Non-pigmented ciliary epithelial cell (primary cell): Measurements from ENCODE around the gene PXYLP1.

Experiments
- DNase-seq: peaks from one replicate; pipeline ENCODE4 v3.0.0-alpha.2; 2010; ENCODE audit warnings: low read depth

The PXYLP1 gene

DNA sequence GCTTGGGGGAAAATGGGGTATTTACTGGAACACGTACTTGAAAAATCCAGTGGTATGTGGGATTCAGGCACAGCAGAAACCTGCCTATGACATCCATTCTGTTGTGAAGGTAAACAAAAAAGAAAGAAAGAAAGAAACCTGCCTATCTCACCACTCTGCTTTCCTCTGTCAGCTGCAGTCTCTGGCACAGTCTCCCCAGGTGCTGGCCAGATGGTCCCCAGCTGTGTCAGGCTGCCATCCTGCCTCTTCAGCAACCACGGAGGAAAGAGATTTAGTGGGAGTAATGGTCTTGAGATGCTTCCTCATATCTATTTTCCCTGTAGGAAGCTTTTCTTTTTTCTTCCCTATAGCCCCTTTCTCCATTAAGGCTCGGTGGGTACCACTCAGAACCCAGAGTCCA lies 2.5 kb upstream of the PXYLP1 start:
- no peak for DNase-seq

DNA sequence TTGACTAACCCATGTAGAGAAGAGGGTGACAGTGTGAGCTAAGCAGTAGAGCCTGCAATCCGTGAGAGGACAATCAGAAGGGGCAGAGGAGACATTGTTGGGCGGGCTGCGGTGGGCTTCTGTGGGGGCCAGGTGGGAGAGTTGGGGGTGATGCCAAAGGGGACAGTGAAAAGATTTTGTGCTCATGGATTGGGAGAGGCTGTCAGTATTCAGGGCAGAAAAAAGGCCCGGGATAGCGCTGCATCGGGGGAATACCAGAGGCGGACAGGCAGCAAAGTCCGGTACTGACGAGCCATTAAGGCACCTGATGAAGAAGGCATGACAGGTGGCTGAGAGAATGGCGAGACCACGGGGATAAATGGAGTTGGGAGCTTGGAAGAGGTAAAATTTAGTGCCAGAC lies 1.3 kb upstream of the PXYLP1 start:
- no peak for DNase-seq

DNA sequence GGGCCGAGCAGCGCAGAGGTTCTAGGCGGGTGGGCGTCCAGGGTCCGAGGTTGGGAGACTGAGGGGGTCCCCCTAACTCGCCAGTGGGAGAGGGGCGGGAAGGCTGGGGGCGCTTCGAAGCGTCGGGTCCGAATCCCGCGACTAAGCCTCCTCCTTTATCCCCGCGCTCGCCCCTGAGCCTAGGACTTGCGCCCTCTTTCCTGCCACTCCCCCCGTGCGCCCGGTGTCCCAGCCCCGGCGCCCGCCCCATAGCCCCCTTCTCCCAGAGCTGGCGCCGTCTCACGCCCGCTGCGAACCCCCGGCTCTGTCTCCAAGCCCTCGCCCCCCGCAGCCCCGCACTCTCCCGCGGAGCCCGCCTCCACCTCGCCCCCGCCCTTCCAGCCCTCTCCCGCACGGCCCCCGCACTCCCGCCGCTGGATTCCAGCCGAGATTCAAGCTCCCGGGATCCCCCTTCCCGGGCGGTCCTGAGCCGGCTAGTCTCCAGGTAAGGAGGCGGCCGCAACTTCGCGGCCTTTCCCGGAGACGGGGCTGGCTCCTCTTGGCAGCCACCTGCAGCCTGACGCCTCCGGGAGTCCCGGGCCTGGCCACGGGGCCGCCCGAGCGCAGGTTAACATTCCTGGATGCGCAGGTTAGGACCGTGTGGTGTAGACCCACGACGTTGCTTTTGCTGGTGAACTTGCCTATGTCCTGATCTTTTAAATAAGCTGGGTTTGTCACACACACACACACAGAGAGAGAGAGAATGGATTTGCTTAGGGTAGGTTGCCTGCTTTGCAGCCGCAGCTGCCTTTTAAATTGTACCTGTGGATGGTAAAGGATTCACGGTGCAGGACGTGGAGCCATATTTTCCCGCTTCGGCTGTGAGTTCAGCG lies 563 bp downstream of the PXYLP1 start:
- no peak for DNase-seq

DNA sequence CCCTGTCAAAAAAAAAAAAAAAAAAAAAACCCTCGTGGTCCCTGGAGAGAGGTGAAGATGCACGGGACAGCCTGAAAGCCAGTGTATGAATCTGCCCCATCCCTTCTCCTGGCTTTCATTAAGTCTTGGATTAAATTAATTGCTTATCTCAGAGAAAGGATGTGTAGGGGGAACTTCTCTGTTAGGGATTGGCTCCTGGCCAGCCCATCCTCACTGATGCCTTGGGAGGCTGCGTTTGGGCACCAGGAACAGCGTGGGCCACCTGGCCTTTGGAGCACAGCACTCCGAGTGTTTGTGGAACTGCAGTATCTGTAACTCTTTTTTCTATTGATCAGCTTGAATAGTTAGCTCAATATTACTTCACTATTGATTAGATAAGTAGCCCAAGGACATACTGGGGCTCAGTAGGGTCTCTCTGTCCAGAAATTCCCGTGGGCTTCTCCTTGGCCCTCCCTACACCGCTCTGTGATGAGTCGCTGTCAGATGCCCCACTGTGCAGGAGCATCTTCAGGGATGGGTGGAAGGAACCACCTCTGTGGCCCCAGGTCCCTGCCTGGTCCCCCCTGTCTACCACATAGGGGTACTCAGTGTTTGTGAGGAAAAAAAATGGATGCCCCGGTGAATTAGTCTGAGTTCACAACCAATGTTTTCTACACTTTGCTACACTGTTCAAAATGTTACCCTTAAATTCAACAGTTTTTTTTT lies 2.0 kb downstream of the PXYLP1 start:
- DNase-seq, result no peak

DNA sequence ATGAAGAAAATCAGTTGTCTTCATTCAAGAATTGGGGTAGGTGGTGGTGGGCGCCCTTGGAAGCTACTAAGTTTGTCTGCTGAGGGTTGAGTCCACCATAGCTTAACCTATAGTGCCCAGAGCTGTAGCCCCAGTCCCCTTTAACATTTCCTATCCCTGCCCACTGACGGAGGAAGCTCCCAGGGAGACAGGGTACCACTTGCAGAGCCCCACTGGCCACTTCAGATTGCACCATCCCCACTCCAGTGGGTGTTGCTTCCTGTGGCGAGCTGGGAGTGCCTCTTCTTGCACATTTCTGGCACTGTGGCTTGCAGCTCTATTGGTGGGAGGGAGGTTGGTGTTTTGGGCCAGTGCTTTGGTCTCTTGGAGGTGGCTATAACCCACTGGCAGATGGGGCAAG lies 2.7 kb downstream of the PXYLP1 start:
- DNase-seq, result no peak

DNA sequence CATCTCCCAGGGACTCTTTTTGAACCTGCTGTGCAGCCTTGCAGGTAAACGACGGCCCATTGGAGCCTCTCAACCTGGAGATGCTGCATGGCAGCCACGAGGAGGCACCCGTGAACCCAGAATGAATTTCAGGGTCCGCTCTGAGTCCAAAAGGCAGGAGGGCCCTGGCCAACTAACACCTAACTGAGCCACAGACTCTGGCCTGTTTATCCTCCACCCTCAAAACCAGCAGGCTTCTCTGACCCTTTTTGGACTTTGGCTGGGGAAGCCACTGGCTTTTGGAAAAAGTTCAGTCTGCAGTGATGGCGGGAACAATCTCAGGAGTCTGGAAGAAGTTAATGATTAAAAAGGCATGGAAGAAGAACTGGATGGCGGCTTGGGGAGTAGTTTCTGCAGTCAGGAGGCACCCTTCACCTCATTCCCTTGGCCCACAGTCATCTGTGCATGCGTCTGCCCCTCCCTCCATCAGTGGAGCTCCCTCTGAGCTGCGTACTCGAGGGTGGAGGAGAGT lies 4.1 kb downstream of the PXYLP1 start:
- no peak for DNase-seq

DNA sequence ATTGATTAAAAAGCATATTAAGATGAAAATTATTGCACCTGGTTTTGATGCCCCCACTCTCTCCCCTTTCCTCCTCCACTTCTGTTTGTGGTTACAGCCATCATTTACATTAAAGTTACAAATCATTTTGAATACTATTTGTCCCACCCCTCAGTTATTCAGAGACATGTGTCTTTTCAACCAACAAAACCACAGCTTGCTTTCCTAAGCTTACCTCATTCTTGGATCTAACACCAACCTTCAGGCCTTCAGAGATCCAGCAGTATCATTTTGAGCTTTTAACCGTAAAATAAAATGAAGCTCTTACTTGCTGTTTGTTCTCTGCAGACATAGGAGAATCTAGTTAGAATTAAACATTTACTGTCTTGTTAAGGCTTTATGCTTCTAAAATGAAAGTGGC lies 4.7 kb downstream of the PXYLP1 start:
- no peak for DNase-seq

DNA sequence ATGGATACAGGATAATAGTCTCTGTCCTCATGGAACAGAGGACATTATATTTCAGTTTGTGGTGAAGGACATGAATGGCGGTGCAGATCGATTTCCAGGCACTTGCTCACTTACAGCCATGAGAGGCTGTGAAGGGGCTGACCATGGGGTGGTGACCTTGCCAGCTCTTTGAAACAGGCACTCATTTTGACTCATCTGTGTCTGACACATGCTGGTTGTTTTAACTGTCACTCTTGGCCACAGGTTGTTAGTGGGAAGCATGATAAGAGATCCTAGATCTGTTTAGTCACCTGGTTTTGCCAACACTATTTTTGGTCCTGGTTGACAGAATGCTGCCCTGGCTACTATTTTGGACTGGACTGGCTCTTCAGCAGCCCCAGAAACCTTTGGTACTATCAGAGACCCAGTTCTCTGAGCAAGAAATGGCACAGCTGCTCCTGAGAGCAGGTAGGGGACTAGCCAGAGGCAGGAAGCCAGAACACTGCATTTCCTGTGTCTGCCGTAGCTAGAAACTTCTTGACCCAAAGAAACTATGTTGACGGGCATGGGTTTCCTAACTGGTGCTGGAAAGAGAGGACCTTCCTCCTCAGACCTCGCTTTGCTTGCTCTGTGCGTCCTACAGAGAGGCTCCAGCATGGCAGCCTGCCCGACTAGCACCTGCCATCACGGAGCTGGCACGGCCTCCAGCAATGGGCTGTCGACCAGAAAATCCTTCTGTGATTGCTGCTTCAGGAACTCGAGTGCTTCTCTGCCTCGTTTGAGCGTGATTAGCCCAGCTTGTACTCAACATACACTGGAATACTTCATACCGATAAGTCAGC lies 6.3 kb downstream of the PXYLP1 start:
- DNase-seq, result no peak

DNA sequence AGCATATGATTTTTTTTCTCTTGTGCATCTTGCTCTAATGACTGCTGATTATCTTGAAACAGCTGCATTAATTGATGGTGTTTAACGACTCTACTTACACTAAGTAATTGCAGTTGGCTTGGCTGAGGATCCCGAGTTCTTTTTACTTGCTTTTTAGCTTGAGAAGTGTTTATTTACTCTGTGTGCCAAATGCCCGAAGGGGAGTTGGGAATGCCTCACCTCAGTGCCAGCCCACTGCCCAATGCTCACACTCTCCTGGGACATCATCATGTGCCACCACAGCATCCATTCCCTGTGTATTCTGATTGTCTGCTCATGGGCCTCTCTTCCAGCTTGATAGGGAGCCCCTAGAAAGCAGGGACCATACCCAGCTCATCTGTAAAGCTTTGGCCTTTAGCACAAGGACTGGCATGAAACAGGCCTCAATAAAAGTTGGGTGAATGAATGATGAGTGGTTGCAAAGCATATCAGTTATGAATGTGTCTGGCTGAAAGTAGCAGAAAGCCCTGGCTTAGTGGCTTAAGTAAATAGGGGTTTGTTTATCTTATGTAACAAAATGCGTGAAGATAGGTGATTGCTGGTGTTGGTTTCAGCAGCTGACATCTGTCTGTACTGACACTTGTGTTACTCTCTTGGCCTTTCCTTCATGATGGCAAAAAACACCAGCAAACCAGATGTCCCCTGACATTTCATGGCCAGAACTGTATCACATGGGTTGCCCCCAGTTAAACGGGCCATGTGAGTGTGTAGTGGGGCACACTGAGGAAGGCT lies 8.1 kb downstream of the PXYLP1 start:
- DNase-seq, result no peak

DNA sequence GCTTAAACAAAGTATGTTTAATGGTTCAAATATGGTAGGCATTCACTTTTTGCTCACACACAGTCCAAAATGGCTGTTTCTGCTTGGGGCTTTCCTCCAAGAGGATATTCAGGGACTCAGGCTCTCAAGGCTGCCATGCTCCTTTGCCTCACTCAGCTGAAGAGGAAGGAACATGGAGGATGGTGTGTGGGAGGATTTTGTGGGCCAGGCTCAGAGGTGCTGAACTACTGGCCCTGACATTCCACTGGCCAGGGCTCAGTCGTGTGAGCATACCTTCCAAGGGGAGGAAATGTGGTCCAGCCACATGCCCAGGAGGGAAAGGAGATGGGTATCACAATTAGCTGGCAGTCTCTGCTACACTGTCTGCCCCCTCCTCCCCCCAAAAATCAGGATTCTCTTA lies 8.7 kb downstream of the PXYLP1 start:
- DNase-seq, result no peak

DNA sequence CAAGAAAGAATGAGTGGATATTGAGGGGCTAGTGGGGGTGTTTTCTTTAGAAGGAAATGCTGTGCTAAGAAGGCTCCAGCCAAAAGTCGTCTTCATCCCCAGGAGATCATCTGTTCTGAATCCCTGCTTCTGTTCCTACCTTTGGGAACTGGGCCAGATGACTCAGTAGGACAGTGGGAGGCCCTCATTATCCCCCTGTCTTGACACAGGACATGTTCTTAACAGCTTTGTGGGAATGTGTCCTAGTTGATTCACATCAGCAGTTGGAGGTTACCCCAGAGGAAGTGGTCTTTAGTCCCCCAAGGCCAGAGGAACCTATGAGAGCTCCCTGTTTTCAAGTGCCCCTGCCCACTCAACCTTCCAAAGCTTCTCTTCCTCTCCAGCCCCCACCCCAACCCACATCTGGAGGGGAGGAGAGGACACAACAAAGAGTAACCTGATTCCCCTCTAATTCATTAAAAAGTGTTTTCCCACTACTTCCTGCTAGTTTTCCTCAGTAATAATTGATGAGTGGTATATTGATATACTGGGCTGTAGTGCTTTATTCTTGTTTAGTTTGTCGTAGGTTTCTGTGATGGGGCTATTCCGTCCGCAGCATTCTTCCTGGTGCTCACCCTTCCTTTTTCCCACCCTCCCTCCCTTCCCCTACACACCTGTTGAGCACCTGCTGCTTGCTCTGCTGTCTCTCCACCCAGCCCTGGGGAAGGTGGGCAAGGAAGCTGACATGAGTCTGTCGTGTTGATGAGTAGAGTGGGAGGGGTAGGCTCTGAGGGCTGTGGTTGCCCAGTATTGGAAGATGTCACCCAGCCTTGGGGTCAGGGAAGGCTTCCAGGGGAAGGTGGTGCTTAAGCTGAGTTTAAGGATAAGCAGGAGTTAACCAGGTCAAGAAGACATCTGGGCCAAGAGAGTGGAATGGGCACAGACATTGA lies 9.3 kb downstream of the PXYLP1 start:
- no peak for DNase-seq

DNA sequence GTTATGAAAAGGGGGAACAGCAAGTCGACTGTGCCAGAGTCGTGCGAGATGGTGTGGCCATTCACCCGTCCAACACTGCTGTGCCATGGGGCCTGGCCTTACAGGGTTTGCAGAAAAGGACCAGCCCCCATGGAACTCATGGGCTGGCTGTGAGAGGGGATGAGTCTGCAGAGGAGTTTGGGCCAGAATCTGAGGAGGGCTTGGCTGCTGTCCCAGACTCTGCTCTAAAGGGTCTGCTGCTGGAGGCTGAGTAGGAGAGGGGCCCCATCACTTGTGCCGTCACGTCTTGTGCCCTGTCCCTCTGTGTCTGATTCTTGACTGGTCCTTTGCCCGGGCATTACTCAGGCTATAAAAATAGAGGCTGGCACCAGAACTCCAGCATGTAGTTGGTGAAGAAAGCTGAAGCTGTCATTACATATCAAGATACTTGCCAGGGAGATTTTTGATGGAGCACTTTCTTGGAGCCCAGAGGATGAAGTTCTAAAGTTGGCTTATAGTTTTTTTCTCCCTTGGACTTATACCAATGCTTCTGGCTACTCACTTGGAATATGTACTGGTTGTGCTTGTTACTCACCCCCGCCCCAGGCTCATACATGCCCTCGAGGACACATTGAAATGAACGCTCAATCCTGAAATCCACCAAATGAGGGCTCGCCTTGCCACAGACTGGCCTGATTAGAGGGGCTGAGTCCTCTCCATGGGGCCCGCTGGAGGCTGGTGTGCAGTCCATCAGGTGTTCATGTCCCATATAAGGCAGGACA lies 10.2 kb downstream of the PXYLP1 start:
- DNase-seq, result no peak

DNA sequence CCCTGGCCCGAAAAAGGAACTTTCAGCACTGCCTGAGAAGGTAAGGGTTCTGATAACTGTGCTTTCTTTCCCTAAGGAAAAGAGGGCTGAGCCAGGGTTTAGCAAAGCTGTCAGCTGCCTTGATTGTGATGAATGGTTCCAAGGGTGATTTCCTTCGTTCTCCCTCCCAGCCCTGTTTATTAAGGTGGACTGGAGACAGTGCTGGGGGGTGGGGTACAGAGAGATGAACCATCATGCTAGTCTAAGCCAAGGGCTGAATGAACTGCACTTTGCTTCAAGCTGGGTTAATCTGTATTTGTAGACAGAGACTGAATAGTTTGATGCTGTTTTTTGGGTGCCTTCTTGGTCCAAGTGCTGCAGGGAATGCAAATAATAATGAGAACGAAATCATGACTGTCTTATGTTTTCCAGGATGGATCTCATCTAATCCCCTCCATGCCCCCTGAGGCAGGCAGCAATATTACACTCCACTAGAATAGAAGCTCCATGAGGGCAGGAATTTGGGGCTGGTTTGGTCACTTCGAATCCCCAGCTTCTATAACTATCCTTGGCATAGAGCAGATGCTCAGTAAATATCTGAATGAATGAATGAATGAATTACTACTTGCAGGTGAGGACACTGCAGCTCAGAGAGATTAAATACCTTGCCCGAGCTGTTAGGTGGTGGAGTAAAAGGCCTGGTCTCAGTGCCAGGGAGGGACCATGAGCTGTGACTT lies 10.9 kb downstream of the PXYLP1 start:
- no peak for DNase-seq

DNA sequence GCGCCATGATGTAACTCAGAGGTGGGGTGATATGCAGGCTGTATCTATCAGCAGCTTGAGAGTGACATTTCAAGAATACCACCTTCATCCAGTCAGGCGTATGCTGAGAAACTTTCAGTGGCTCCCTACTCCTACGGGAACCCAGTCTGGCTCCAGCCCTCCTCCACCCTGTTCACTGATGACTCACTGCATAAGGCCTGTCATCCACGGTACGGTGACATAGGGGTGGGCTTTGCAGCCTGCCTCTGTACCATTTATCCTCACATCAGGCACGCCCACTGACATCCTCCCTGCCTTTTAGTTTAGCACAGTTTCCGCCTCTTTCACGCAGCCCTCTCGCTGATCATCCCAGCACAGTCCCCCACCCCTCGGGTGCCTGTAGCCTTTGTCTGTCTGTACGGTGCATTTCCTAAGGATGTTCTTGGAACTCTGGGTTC lies 11.7 kb downstream of the PXYLP1 start:
- DNase-seq, result no peak

DNA sequence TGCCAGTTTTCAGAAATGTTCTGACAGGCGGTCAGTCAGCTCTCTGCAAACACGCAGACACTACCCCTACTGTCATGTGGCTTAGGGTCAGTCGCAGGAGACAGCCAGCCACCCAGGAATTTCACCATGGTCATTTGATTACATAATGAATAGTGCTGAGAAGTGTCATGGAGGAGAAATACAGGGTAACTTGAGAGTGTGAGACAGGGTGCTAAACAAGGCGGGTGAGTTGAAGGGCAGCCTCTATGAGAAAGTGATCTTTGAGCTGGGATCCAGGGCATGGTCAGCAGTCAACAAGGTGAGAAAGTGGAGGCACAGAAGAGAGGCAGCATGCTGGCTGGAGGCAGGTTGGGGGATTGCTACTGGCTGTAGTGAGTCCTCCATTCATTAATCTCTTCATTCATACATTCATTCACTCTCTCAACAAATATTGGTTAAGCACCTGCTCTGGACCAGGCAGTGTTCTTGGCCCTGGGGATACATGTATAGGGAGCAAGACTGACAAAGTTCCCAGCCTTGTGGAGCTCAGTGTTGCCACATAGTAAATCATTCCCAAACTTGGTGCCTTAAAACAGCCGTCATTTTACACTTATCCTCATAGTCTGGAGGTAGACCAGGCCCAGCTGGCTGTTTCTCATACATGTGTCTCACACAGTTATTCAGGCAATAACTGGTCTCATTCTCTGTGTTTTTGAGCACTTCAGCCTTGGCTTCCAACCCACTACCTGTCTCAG lies 14.8 kb downstream of the PXYLP1 start:
- DNase-seq, result no peak

DNA sequence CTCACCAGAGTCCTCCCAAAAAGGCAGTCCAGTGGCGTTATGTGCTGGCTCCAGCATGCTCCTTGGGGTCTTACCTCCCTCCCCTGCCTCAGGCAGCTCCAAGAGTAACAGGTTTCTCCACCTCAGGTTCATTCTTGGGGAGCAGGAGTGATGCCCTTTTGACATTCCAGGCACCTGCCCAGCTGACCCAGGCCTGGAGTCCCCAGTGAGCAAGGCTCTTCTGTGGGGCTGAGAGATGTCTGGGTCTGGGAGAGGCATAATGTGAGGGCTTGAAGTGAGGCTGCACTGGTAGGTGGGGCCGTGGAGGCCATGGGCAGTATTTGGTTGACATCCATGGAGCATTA lies 15.3 kb downstream of the PXYLP1 start:
- no peak for DNase-seq

DNA sequence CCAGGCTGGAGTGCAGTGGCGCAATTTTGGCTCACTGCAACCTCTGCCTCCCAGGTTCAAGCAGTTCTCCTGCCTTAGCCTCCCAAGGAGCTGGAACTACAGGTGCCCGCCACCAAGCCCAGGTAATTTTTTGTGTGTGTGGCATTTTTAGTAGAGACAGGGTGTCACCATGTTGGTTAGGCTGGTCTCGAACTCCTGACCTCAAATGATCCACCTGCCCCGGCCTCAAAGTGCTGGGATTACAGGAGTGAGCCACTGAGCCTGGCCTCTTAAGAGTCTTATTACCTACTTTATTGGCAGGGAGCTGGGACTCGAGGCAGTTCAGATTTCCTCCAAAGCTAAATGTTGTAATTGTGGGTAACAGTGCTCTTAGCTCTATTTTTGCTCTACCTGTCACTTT lies 16.4 kb downstream of the PXYLP1 start:
- no peak for DNase-seq

DNA sequence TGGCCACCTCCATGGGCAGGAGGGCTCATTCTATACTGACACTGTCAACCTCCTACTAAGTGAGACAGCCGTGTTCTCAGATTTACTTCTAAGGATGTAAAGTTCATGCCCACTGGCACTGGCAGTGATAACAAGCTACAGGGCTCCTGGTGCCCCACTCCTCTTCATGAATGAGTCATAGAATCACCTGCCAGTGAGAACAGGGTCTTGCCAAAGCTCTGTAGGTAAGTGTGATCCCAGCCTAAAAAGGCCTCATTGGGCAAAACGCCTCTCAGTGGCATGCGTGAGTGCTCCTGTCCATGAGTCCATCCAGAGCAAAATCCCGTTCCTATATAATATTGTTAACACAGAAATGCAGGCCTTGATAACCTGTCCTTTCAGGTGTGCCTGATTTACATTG lies 17.4 kb downstream of the PXYLP1 start:
- DNase-seq, result no peak

DNA sequence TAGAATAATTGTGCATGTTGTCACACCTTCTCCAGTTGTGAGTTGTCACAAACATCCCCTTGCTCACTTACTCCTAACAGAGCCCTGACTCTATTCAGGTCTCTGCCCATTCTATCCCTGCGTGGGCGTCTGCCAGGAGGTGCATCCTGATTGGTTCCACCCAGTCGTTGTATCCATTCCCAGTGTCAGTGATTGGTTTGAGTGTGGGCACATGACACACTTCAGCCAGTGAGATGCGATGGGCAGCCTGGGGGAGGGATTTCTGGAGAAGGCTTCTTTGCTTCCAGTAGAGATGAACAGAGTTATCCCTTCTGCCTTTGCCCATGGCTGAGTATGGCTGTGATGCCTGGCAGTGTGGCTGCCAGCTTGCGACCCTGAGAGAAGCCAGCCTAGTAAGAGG lies 18.7 kb downstream of the PXYLP1 start:
- no peak for DNase-seq
